ENCODE measurements around the gene SERF2.
"Not testable (repeated sequence)": the region's sequence is repeated elsewhere in the genome, so short reads cannot be mapped to it uniquely, and the experiment has no call there.

The SERF2 gene

GRCh38 chr15:43791993-43792760 lies at the start of gene SERF2:
TSS of gene SERF2 (plus strand) at chr15:43792320. CDS start at chr15:43792377, 57 bp downstream.
- DNase-seq (ENCODE audit: extremely low read depth in 1 of 2, low read depth in 1 of 2), result peak; percentile 100

DNA sequence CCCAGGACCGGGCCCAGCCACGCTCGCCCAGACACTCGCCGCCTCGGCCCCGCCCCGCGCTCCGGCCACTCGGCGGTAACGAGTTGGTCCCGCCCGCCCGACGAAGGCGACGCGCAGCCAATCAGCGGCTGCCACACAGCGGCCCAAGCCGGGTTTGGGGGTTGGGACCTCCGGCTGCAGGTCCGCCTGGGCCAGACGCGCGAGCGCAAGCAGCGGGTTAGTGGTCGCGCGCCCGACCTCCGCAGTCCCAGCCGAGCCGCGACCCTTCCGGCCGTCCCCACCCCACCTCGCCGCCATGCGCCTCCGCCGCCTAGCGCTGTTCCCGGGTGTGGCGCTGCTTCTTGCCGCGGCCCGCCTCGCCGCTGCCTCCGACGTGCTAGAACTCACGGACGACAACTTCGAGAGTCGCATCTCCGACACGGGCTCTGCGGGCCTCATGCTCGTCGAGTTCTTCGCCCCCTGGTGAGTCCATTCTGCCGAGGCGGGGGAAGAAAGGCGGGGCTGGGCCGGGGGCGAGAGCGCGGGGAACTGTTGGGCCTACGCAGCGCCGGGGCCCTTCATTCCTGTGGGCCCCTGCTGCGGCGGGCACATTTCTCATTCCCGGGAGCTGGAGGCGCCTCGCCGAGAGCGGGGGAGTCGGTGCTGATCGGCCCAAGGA lies 45.7 kb upstream of the SERF2 start, which contains the start of gene PDIA3:
Gene PDIA3 (plus strand): TSS at position 194 of the 658 bp plus-strand sequence. CDS start 102 bp downstream, at position 296.
- DNase-seq (ENCODE audit: extremely low read depth in 1 of 2, low read depth in 1 of 2), result peak; percentile 82

DNA sequence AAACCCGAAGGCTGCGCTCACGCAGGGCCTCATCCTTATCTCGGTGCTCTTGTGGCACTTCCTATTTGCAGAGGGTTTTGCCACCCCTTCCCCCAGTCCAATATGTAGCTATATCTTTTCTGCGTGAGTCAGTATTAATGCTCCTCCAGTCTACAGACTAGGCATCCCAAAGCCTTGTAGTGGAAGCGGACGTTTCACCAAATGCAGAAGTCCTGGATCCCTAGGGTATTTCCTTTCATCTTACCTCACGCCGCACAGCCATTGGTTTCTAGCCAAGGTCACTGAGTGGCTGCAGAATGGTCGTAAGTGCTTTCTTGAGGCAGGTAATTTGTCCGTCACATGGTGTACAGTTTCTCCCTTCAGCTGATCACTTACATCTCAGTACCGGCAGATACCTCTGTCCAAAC lies 45.2 kb upstream of the SERF2 start:
- DNase-seq (ENCODE audit: extremely low read depth in 1 of 2, low read depth in 1 of 2), result not testable (repeated sequence)

DNA sequence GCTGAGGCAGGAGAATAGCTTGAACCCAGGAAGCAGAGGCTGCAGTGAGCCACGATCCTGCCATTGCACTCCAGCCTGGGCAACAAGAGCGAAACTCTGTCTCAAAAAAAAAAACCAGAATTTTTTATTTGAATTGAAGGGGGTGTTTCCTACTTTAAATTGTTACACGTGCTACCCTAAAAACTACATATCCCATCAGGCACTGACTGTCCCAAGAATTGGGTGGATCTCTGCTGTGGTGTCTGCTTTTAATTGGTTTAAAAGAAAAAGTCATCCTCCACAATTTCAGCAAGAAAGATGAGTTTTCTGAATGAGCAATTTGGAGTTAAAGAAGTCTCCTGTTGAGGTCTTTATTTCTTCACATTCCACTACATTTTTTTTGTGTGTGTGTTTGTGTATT lies 43.7 kb upstream of the SERF2 start:
- no peak for DNase-seq (ENCODE audit: extremely low read depth in 1 of 2, low read depth in 1 of 2)

GRCh38 chr15:43749690-43750345 lies 42.3 kb upstream of the SERF2 start:
- DNase-seq (ENCODE audit: extremely low read depth in 1 of 2, low read depth in 1 of 2), result no peak

- no peak for DNase-seq (ENCODE audit: extremely low read depth in 1 of 2, low read depth in 1 of 2)
These were observed 40.2 kb upstream of the SERF2 start for GRCh38 chr15:43751885-43752284.

- DNase-seq (ENCODE audit: extremely low read depth in 1 of 2, low read depth in 1 of 2), result no peak
These were observed 29.3 kb upstream of the SERF2 start for GRCh38 chr15:43762824-43763223.

GRCh38 chr15:43763819-43764446 lies 28.2 kb upstream of the SERF2 start:
- DNase-seq (ENCODE audit: extremely low read depth in 1 of 2, low read depth in 1 of 2), result no peak

GRCh38 chr15:43769584-43770228 lies 22.4 kb upstream of the SERF2 start:
- DNase-seq (ENCODE audit: extremely low read depth in 1 of 2, low read depth in 1 of 2), result no peak

DNA sequence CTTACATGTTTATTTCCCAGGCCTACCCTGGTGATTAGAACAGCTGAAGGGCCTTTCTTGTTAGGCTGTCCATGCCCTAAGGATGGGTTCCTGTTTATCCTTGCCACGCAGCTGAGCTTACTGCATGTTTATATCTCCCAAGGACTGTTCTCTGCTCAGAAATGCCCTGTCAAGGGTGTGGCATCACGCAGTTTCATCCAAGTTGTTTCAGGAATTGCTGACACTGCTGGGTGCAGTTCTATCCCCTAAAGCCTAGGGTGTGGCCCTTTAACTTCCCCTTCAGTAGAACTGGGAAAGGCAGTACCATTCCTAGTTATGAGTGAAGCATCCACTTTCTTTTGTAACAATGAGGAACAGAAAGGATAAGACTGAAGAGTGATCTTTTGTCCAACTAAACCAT lies 20.3 kb upstream of the SERF2 start:
- no peak for DNase-seq (ENCODE audit: extremely low read depth in 1 of 2, low read depth in 1 of 2)

DNA sequence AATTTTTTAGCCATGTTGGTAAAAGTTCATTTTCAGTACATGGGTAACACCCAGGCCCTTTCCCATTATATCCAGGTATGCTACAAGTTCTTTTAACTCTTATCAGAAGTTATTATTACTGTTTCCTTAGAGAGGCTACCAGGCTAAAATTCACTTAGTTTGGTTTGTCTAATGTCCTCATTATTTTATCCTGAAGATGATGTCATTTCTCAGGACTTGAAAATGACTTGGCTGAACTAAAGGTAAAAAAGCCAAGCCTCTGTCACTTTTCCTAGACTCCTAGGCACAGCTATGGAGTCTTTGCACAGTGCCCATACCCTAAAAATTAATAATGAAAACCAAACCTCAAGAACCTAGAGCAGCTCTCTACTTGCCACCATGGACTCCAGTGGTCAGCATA lies 19.5 kb upstream of the SERF2 start:
- no peak for DNase-seq (ENCODE audit: extremely low read depth in 1 of 2, low read depth in 1 of 2)

- DNase-seq (ENCODE audit: extremely low read depth in 1 of 2, low read depth in 1 of 2), result no peak
These were observed 18.1 kb upstream of the SERF2 start for GRCh38 chr15:43774062-43774461.

DNA sequence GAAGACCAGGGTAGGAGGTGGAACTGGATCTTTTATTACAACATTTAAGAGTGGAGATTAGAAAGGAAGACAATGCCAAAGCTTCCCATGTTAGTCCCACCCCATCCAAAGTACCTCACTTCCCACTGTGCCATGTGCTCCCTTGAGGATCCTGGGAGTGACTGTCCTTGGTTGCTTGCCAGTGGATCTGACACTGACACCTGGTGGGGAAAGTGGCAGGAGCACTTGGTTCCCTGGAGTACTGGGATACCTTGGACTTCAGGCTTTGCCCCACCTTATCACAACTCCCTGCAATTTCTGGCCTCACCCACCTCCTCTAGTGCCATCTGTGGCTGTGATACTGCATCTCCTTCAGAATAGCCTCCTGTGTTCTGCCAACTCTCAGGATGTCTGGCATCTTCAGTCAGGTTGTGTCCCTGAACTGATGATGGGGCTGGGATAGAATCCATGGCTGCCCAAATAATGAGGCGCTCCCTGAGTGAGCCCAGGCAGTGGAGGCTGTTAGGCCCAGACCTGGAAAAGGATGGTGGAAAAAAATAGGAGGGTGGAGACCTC lies 16.6 kb upstream of the SERF2 start:
- no peak for DNase-seq (ENCODE audit: extremely low read depth in 1 of 2, low read depth in 1 of 2)

DNA sequence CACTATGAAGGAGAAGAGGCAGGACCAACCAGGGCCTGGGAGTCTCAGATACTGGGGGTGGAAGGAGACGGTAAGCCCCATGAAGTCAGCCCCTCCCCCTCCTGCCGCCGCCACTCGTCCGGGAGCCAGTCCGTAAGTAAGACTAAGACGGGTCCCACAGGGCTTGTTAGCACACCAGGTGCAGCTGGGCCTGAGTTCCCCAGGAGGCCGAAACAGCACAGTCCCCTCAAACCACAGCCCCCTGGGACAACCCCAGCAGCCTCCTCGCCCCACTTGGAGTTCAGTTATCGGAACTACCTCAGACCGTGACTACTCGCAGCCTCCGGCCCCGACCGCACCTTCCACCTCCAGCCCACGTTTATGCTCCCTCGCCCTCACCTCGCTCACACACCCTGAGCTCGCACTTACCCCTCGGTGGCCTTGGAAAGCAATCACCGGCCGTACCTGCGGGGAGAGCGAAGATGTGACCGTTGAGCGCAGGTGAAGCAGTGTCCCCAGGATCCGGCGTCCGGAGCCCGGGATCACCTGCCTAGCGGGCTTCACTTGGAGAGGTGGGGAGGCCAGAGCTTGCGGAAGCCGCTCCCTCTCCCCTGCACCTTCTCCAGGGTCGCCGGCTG lies 15.9 kb upstream of the SERF2 start:
- DNase-seq (ENCODE audit: extremely low read depth in 1 of 2, low read depth in 1 of 2), result no peak

GRCh38 chr15:43776718-43777266 lies 15.3 kb upstream of the SERF2 start, which contains the start of gene ELL3:
TSS of gene ELL3 (minus strand) at chr15:43776966. CDS start at chr15:43776901, 65 bp downstream.
- DNase-seq (ENCODE audit: extremely low read depth in 1 of 2, low read depth in 1 of 2), result peak; percentile 54 to 59

DNA sequence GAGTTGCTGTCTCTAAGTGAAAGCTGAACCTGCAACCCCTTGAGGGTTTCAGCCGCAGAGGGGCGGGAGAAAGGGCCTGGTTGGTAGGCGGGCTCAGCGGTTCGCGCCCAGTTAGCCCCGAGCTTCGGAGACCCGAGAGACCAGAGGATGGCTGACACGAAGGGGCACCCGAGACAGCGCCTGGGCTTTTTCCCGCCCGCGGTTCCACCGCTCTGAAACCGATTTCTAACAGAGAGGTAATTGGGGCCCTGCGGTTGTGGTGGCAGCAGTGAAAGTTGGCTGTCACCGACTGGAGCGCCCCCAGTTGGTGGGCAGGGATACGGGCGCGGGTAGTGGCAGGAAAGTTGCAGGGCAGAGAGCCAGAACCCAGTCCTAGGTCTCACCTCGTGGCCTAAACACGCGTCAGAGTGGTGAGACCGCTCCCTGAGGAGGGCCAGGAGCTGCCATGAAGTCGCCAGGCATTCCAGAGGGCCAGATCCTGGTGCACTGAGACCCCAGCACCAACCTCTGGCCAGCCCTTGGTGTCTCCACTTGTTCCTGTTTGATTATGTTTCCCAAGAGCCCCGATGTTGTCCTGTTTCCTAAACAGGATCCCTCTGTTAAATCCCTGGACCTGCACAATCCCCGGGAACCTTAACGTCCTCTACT lies 14.7 kb upstream of the SERF2 start:
- DNase-seq (ENCODE audit: extremely low read depth in 1 of 2, low read depth in 1 of 2), result peak; percentile 81 to 89

- no peak for DNase-seq (ENCODE audit: extremely low read depth in 1 of 2, low read depth in 1 of 2)
These were observed 13.1 kb upstream of the SERF2 start for GRCh38 chr15:43779016-43779415.

DNA sequence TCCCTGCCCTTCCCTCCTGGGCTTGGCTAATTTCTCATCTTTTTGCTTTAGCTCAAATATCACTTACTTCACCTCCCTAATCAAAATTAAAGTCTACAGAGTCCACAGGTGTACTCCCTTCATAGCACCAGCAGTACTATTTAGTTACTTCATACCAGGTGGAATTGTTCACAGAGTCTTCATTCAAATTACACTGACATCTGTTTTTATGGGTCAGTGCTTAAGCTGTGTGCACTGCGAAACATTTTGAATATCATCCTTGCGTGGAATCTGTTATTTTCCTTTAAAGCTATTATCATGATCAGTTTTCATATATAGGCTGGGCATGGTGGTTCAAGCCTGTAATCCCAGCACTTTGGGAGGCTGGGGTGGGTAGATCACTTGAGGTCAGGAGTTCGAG lies 2.7 kb upstream of the SERF2 start:
- DNase-seq (ENCODE audit: extremely low read depth in 1 of 2, low read depth in 1 of 2), result no peak
